Umbilical cord (tissue), 2 donors: ENCODE measurements around the gene TTC34. TPM values are rescaled to one million over a fixed set of nuclear protein-coding genes. Genes with fewer than 3 reads are reported as not detected.
"Not testable (repeated sequence)": the region's sequence is repeated elsewhere in the genome, so short reads cannot be mapped to it uniquely, and the experiment has no call there.

Experiments used
- DNase-seq: peaks from one replicate; pipeline ENCODE4 v3.0.0-alpha.2; 2015; ENCODE audit warnings: low spot score
- total RNA-seq: library from RNA; depleted of rRNA; stranded (reverse); fragments of >200 nt; gene quantifications from one replicate; pipeline ENCODE4 v1.2.3, GENCODE V29; 2014; ENCODE audit warnings: low replicate concordance; ENCODE audit not compliant: insufficient read depth

Gene TTC34
- total RNA-seq, 1 donor from 2014 or later, result under 0.01 TPM

GRCh38 chr1:2778220-2778592 lies 23.3 kb downstream of the TTC34 start:
- DNase-seq, result peak; percentile 7

- no peak for DNase-seq
Observed at GRCh38 chr1:2777424-2778219, 23.9 kb downstream of the TTC34 start.

GRCh38 chr1:2775333-2775732 lies 26.2 kb downstream of the TTC34 start:
- DNase-seq, result not testable (repeated sequence)

GRCh38 chr1:2768052-2768451 lies 33.4 kb downstream of the TTC34 start:
- not testable (repeated sequence) for DNase-seq

DNA sequence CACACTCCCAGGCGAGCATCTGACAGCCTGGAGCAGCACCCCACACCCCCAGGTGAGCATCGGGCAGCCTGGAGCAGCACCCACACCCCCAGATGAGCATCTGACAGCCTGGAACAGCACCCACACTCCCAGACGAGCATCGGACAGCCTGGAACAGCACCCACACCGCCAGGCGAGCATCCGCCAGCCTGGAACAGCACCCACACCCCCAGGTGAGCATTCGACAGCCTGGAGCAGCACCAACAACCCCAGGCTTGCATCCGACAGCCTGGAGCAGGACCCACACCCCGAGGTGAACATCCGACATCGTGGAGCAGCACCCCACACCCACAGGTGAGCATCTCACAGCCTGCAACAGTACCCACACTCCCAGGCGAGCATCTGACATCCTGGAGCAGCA lies 42.1 kb downstream of the TTC34 start:
- not testable (repeated sequence) for DNase-seq

DNA sequence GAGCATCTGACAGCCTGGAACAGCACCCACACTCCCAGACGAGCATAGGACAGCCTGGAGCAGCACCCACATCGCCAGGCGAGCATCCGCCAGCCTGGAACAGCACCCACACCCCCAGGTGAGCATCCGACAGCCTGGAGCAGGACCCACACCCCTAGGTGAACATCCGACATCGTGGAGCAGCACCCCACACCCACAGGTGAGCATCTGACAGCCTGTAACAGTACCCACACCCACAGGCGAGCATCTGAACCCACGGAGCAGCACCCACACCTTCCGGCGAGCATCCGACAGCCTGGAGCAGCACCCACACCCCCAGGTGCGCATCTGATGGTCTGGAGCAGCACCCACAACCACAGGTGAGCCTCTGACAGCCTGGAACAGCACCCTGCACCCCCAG lies 44.0 kb downstream of the TTC34 start:
- not testable (repeated sequence) for DNase-seq

DNA sequence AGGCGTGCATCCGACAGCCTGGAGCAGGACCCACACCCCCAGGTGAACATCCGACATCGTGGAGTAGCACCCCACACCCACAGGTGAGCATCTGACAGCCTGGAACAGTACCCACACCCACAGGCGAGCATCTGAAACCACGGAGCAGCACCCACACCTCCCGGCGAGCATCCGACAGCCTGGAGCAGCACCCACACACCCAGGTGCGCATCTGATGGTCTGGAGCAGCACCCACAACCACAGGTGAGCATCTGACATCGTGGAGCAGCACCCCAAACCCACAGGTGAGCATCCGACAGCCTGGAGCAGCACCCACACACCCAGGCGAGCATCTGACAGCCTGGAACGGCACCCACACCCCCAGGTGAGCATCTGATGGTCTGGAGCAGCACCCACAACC lies 46.1 kb downstream of the TTC34 start:
- DNase-seq, result not testable (repeated sequence)

DNA sequence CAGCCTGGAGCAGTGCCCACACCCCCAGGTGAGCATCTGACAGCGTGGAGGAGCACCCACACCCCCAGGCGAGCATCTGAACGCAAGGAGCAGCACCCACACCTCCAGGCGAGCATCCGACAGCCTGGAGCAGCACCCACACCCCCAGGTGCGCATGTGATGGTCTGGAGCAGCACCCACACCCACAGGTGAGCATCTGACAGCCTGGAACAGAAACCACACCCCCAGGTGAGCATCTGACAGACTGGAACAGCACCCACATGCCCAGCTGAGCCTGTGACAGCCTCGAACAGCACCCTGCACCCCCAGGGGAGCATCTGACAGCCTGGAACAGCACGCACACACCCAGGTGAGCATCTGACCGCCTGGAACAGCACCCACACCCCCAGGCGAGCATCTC lies 46.9 kb downstream of the TTC34 start:
- not testable (repeated sequence) for DNase-seq

GRCh38 chr1:2752503-2752902 lies 49.0 kb downstream of the TTC34 start:
- DNase-seq, result not testable (repeated sequence)

GRCh38 chr1:2751866-2752265 lies 49.6 kb downstream of the TTC34 start:
- DNase-seq, result not testable (repeated sequence)

- not testable (repeated sequence) for DNase-seq
Observed at GRCh38 chr1:2750766-2751730, 50.4 kb downstream of the TTC34 start.

DNA sequence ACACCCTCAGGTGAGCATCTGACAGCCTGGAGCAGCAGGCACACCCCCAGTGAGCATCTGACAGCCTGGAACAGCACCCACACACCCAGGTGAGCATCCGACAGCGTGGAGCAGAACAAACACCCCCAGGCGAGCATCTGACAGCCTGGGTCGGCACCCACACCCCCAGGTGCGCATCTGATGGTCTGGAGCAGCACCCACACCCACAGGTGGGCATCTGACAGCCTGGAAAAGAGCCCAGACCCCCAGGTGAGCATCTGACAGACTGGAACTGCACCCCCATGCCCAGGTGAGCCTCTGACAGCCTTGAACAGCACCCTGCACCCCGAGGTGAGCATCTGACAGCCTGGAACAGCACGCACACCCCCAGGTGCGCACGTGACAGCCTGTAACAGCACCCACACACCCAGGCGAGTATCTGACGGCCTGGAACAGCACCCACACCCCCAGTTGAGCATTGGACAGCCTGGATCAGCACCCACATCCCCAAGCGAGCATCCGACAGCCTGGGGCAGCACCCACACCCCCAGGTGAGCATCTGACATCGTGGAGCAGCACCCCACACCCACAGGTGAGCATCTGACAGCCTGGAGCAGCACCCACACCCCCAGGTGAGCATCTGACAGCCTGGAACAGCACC lies 51.3 kb downstream of the TTC34 start:
- DNase-seq, result not testable (repeated sequence)

DNA sequence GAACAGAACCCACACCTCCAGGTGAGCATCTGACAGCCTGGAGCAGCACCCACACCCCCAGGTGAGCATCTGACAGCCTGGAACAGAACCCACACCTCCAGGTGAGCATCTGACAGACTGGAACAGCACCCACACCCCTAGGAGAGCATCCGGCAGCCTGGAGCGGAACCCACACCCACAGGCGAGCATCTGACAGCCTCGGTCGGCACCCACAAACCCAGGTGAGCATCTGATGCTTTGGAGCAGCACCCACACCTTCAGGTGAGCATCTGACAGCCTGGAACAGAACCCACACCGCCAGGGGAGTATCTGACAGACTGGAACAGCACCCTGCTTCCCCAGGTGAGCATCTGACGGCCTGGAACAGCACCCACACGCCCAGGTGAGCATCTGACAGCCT lies 52.9 kb downstream of the TTC34 start:
- DNase-seq, result not testable (repeated sequence)

DNA sequence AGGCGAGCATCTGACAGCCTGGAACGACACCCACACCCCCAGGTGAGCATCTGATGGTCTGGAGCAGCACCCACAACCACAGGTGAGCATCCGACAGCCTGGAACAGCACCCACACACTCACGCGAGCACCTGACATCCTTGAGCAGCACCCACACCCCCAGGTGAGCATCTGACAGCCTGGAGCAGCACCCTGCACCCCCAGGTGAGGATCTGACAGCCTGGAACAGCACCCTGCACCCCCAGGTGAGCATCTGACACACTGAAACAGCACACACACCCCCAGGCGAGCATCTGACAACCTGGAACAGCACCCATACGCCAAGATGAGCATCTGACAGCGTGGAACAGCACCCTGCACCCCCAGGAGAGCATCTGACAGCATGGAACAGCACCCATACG lies 106.7 kb downstream of the TTC34 start:
- not testable (repeated sequence) for DNase-seq

DNA sequence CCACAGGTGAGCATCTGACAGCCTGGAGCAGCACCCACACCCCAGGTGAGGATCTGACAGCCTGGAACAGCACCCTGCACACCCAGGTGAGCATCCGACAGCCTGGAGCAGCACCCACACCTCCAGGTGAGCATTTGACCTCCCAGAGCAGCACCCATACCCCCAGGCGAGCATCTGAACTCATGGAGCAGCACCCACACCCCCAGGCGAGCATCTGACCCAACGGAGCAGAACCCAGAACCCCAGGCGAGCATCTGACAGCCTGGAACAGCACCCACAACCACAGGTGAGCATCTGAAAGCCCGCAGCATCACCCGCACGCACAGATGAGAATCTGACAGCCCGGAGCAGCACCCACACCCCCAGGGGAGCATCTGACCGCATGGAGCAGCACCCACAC lies 111.3 kb downstream of the TTC34 start:
- not testable (repeated sequence) for DNase-seq

GRCh38 chr1:2688336-2688665 lies 113.2 kb downstream of the TTC34 start:
- not testable (repeated sequence) for DNase-seq

GRCh38 chr1:2687638-2688335 lies 113.7 kb downstream of the TTC34 start:
- DNase-seq, result not testable (repeated sequence)

DNA sequence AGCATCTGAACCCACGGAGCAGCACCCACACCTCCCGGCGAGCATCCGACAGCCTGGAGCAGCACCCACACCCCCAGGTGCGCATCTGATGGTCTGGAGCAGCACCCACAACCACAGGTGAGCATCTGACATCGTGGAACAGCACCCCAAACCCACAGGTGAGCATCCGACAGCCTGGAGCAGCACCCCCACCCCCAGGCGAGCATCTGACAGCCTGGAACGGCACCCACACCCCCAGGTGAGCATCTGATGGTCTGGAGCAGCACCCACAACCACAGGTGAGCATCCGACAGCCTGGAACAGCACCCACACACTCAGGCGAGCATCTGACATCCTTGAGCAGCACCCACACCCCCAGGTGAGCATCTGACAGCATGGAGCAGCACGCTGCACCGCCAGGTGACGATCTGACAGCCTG lies 114.3 kb downstream of the TTC34 start:
- DNase-seq, result not testable (repeated sequence)

- DNase-seq, result not testable (repeated sequence)
Observed at GRCh38 chr1:2686091-2686863, 115.2 kb downstream of the TTC34 start.

DNA sequence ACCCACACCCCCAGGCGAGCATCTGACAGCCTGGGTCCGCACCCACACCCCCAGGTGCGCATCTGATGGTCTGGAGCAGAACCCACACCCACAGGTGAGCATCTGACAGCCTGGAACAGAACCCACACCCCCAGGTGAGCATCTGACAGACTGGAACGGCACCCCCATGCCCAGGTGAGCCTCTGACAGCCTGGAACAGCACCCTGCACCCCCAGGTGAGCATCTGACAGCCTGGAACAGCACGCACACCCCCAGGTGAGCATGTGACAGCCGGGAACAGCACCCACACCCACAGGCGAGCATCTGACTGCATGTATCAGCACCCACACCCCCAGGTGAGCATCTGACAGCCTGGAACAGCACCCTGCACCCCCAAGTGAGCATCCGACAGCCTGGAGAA lies 115.8 kb downstream of the TTC34 start:
- not testable (repeated sequence) for DNase-seq
